ENCODE results near the gene ECE2.
A peak's percentile ranks its signal among the peaks of the same experiment; 100 is the strongest.

The ECE2 gene

DNA sequence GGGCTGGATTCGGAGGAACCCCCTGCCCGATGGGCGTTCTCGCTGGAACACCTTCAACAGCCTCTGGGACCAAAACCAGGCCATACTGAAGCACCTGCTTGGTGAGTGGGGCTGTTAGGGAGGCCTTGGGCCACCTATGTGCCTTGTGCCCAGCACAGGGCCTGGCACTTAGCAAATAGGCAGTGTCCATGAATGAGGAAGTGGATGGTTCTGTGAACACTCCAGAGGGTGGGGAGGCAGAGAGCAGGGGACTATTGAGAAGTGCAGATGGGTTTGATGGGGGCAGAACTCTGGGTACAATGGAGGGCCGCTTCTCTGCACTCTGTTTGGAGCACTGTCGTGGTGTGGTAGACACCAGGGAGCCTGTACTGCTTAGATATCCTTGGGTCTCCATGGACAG lies 1.5 kb downstream of the ECE2 start:
- no peak for DNase-seq

DNA sequence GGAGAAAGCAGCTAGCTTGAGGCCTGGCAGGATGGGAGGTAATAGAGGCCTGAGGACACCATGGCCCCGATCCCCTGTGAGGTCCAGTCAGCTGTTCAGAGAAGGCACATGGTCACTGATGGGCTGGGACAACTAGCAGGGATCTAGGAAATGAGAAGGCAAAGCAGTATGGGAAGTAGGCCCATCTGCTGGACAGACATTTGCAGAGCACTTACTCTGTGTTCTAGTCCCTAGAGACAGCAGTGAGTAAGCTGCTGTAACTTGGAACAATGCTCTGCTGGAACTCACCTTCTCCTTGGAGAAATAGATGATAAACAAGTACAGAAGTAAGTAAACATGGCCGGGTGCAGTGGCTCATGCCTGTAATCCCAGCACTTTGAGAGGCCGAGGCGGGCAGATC lies 7.1 kb downstream of the ECE2 start:
- no peak for DNase-seq

DNA sequence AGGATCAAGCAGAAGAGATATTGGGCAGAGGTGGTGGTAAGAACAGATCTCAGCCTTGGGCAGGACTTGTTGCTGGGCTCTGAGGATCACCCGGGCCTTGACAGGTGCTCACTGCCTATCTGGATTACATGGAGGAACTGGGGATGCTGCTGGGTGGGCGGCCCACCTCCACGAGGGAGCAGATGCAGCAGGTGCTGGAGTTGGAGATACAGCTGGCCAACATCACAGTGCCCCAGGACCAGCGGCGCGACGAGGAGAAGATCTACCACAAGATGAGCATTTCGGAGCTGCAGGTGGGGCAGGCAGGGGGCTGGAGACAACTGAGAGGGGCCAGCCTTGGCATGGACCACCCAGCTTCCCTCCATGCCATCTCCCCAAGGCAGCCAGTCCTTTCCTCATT lies 7.9 kb downstream of the ECE2 start:
- DNase-seq = no peak

DNA sequence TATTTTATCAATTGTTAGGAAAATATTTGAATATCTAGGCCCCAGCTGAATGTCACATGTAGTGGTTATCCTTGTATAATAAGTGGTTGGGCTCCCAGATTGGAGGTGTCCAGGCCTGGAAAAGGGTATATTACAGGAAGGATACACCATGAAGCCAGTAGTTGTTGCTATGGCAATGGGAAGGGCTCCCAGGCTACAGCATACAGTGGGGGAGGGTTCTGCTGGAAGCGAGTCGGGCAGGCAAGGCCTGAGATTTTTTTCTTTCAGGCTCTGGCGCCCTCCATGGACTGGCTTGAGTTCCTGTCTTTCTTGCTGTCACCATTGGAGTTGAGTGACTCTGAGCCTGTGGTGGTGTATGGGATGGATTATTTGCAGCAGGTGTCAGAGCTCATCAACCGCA lies 8.9 kb downstream of the ECE2 start:
- DNase-seq = no peak

DNA sequence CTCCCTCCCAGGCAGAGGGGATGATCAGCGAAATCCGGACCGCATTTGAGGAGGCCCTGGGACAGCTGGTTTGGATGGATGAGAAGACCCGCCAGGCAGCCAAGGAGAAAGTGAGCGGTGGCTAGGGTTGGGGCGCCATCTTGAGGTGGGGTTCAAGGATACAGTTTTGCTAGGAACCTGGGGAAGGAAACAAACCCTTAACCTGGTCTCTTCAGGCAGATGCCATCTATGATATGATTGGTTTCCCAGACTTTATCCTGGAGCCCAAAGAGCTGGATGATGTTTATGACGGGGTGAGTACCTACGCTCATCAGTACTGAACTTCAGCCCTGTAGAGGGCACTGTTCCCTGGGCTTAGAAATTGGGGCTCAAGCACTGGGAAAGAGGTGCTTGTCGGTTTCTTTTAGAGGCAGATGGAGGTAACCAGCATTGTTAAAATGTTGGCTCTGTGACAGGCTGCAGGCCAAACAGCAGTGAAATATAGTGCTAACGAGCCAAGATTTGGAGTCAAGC lies 13.7 kb downstream of the ECE2 start:
- DNase-seq = peak; percentile 73

DNA sequence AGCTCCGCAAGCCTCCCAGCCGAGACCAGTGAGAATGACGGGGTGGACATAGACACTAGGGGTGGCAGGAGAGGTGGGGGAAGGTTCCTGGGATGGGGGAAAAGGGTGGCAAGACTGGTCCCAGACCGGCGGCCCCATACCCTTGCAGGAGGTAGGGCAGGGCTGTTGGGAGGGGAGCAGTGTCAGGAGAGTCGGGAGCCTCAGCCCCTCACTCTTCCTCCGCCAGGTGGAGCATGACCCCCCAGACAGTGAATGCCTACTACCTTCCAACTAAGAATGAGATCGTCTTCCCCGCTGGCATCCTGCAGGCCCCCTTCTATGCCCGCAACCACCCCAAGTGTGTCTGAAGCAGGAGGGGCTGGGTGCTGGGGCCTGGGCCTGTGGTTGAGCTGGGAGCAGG lies 14.5 kb downstream of the ECE2 start:
- no peak for DNase-seq

DNA sequence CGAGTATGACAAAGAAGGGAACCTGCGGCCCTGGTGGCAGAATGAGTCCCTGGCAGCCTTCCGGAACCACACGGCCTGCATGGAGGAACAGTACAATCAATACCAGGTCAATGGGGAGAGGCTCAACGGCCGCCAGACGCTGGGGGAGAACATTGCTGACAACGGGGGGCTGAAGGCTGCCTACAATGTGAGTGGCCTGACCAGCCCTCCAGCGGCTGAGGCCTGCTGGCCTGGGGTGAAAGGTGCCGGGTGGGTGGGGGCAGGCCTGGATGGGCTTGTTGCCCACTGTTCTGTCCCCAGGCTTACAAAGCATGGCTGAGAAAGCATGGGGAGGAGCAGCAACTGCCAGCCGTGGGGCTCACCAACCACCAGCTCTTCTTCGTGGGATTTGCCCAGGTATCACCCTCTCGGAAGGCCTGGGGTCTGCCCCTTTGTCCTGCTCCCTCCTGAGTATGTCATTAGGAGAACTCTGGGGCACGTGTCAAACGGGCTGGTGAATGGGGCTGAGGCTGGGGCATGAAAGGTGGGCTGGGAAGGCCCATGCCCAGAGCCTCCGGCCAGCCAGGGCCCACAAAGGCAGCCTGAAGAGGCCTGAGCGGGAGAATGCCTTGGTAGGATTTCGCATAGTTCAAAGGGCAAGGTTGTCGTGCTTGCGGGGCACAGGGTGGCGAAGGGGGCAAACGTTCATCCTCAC lies 15.4 kb downstream of the ECE2 start:
- DNase-seq = no peak

DNA sequence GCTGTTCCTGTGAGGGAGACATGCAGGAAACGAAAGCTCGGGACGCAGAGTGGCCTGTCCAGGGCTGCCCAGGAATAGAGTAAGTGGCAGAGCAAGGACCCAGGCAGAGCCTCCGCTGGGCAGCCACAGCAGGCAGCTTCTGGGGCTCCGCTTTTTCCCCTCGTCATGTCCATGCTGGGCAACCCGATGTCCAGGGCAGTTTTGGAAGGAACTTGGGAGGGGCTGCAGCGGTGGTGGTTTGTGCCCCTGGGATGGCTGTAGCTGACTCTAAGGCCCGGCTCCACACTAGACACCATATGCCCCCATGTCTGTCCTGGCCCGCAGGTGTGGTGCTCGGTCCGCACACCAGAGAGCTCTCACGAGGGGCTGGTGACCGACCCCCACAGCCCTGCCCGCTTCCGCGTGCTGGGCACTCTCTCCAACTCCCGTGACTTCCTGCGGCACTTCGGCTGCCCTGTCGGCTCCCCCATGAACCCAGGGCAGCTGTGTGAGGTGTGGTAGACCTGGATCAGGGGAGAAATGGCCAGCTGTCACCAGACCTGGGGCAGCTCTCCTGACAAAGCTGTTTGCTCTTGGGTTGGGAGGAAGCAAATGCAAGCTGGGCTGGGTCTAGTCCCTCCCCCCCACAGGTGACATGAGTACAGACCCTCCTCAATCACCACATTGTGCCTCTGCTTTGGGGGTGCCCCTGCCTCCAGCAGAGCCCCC lies 16.1 kb downstream of the ECE2 start:
- no peak for DNase-seq

DNA sequence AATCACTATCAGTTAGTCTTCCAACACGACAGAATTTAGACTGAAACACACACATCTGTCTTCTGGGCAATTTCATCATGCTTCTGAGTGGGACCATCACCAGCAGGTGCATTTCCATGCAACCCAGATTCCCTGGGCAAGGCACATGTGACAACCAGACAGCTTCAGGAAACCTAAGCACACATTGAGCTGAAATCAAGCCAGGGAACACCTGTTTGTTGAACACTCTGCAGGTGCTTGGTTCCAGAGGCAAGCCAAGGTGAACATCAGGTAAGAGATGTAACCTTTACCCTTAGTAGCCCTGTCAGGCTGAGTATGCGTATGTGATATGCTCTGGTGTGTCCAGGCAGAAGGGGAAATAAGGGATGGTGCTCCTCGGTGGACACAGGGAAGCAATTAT lies 19.9 kb downstream of the ECE2 start:
- DNase-seq = no peak

DNA sequence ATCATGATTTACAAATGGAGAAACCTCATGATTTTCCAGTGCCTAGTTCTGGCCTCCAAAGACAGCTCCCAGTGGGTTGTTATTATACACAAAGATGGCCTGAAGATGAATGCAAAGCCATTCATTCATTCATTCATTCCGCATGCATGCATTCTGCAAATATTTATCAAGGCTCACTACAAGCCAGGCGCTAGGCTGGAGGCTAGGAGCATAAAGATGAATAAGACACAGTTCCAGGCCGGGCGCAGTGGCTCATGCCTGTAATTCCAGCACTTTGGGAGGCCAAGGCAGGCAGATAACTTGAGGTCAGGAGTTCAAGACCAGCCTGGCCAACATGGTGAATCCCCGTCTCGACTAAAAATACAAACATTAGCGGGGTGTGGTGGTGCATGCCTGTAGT lies 20.8 kb downstream of the ECE2 start:
- no peak for DNase-seq

DNA sequence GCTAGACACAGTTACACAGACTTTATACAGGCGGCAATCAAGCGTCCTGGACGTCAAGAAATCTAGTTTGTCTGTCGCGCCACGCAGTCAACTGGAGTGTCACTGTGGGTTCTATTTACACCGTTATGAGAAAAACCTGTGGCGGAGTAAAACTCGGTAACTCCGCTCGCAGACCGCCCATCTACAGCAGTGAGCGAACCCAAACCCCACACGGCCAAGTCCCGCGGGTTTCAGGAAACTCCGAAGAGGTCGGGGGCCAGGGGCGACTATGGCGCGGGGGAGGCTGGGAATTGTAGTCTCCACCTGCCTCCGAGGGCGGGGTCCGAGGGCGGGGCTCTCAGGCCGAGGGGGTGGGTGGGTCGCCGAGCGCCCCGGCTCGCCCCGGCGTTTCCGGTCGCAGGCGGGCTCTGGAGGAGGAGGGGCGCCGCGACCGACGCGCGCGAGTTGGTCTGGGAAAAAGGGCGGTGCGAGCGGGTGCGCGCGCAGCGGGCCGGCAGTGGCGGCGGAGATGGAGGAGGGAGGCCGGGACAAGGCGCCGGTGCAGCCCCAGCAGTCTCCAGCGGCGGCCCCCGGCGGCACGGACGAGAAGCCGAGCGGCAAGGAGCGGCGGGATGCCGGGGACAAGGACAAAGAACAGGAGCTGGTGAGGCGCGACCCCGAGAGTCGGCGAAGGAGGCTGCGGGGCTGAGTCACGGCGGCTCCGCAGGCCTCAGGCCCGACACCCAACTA lies 23.1 kb downstream of the ECE2 start, which contains the start of gene PSMD2:
Gene PSMD2, plus strand, starts transcription at position 483 of the 729 bp plus-strand sequence. Its CDS starts 26 bp downstream, at position 509.
- peak; percentile 98 for DNase-seq

DNA sequence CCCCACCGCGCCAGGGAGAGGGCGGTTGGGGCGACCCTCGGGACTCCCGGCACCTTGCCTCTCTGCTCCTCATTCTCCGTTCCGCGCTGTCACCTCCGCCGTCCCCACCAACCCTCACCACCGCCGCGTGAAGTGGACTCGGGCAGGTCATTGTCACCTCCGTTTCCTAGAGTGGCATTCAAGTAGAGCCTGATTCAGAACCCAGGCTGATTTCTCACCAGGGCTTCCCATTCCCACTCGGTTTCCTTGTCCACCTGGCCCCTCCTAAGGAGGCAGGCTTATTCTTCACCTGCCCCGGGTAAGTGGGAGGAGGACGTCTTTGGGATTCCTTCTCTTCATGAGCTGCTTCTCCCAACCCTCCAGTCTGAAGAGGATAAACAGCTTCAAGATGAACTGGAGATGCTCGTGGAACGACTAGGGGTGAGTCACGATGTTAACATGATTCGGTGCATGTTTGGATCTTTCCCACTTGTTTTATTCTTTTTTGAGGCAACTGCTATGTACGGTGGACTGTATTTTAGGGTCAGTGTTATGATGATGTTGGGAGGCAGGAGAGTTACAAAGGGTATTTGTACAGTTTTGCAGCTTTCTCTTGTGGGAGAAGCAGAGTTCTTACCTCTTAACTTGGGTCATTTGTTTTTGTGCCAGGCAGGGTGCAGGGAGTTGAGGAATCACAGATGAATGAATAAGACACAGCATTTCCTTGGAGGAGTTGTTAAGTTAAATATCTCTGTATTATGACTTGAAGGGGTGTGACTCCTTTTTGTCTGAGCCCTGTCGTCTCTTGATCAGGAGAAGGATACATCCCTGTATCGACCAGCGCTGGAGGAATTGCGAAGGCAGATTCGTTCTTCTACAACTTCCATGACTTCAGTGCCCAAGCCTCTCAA lies 23.9 kb downstream of the ECE2 start:
- DNase-seq = no peak

DNA sequence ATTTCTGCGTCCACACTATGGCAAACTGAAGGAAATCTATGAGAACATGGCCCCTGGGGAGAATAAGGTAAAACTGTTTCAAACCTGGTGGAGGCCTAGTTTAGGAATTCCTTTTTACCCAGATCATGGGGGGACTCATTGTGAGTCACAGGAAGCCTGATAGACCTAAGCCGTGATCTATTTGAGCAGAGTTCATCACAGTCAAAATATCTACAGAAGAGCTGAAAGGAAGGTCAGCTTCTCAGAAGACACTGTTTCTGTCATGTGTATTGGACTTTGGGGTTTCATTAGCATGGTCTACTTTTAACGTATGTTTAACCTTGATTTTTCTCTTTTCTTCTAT lies 24.5 kb downstream of the ECE2 start:
- no peak for DNase-seq

DNA sequence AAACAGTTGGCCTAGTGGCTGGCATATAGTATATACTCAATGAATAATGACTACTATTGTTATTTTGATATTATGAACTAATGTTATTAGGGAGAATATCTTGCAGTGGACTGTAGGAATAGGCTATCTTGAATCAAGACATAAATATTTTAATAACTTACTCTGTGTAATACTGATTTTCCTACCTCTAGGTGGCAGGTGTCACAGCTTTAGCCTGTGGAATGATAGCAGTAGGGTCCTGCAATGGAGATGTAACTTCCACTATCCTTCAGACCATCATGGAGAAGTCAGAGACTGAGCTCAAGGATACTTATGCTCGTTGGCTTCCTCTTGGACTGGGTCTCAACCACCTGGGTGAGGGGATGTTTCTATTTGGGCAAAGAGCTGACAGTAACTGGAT lies 29.8 kb downstream of the ECE2 start:
- no peak for DNase-seq

DNA sequence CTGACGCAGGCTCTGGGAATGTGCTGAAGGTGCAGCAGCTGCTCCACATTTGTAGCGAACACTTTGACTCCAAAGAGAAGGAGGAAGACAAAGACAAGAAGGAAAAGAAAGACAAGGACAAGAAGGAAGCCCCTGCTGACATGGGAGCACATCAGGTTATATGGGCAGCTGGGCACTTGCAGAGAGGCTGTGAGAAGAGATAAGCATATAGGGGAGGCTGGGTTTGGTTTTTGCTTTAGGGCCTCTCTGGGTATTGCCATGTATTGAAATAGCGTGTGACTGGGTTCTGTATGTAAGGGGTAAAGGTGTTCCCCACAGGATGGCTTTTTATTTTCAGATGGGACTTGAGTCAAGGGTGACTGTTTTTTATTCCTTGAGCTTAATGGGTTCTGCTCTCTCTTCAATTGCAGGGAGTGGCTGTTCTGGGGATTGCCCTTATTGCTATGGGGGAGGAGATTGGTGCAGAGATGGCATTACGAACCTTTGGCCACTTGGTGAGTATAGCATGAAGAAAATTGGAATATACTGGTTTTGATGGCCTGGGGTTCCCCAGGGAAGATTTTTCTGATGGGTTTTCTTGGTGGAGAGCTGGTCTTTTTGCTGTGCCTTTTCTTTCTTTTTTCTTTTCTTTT lies 30.6 kb downstream of the ECE2 start:
- DNase-seq = no peak

DNA sequence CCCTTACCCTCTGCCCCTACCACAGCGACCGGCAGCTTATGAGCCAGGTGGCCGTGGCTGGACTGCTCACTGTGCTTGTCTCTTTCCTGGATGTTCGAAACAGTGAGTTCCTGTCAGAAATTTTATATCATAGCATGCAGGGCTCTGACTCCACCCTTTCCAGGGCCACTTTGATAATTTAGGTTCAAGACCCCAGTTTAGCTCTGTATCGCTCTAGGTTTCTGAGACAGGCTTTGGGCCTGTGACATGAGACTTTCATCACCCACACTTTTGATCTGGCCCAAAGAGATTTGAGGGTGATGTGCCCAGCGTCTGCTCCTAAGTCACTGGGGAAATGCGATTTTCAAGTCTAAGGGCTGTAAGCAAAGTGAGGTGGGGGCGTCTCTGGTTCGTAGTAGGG lies 32.1 kb downstream of the ECE2 start:
- DNase-seq = no peak

DNA sequence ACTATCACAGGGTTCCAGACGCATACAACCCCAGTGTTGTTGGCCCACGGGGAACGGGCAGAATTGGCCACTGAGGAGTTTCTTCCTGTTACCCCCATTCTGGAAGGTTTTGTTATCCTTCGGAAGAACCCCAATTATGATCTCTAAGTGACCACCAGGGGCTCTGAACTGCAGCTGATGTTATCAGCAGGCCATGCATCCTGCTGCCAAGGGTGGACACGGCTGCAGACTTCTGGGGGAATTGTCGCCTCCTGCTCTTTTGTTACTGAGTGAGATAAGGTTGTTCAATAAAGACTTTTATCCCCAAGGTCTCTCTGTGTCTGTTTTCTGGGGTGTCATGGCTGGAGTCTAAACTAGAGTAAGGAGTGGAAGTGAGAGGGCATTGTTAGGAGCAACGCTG lies 32.9 kb downstream of the ECE2 start:
- no peak for DNase-seq

DNA sequence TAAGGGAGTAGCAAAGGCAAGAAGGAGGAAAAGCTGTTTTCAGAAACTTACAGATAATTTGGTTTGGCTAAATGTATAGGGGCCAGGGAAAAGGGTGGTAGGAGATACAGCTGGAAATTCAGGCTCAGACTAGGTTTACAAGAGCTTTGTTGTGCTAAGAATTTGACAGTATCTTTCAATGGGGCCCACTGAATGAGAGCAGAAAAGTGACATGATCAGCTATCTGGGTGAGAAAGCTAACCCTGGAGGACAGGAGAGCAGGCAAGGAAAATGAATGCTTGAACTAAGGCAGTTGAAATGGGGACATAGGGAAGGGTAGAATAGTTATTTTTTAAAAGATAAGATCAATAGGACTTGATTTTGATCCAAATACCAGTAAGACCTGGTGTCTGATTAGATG lies 35.8 kb downstream of the ECE2 start:
- no peak for DNase-seq

DNA sequence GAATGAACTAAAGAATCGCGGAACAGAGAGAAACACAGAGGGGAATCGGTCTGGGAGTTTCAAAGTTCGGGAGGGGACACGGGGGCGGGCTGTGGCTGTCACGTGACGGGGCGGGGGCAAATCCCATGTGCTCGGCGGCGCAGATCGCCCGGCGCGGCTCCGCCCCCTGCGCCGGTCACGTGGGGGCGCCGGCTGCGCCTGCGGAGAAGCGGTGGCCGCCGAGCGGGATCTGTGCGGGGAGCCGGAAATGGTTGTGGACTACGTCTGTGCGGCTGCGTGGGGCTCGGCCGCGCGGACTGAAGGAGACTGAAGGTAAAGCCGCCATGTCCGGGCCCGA lies 38.5 kb downstream of the ECE2 start, which contains the start of gene EIF4G1:
Gene EIF4G1, plus strand, starts transcription at position 244 of the 337 bp plus-strand sequence. CDS start 1,191 bp downstream, outside the sequence.
- peak; percentile 93 for DNase-seq

DNA sequence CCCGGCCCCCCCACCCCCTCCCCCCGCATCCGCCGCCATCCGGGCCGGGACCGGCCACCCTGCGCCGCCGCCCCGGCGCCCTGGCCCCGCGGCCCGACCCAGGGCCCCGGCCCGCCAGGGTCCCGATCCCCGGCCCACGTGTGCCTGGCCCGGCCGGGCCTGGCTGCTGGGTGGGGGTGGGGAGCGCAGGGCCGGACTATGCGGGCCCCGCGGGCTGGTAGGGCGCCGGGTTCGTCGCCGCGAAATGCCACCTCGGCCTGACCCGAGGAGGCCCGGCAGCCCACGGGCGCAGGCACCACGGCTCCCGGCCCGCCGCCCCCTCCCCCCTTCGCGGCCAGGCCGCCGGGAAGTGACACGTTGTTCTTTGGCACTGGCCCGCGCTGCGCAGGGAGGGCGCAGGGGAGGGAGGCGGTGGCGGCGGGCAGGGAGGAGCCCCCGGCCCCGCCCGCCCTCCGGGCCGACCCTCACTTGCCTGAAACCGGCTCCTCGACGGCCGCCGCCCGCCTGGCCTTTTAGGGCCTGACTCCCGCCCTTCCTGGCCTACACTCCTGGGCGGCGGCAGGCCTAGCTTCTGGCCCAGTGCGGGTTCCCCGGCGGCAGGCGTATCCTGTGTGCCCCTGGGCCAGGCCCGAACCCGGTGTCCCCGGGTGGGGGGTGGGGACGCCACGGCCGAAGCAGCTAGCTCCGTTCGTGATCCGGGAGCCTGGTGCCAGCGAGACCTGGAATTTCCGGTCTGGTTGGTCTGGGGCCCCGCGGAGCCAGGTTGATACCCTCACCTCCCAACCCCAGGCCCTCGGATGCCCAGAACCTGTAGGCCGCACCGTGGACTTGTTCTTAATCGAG lies 39.1 kb downstream of the ECE2 start:
- peak; percentile 62 for DNase-seq

DNA sequence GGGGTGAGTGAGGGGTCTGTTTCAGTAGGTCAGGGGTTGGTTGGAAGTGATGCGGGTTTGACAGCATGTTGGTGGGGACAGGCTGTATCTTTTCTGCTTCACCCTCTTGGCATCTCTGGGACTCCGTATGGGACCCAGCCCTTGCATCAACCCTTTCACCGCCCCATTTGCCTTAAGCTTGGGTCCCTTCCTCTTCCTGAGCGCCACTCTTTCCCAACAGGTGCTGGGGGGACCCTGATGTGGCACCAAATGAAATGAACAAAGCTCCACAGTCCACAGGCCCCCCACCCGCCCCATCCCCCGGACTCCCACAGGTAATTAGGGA lies 39.7 kb downstream of the ECE2 start:
- no peak for DNase-seq
